ENCODE results near the gene UBASH3A. TPM values are rescaled to one million over a fixed set of nuclear protein-coding genes. Genes with fewer than 3 reads are reported as not detected.

The UBASH3A gene
- total RNA-seq, 1 donor from 2014 or later: not detected

DNA sequence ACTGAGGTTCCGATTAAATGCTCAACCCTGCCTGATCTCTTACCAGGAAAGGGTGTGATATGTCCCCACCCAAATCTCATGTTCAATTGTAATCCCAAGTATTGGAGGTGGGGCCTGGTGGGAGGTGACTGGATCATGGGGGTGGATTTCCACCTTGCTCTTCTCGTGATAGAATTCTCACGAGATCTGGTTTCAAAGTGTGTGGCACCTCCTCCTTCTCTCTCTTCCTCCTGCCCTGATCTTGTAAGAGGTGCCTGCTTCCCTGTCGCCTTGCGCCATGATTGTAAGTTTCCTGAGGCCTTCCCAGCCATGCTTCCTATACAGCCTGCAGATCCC, 57.5 kb downstream of the UBASH3A start:
- no peaks in the 10 kb centered on the region for H3K4me1 ChIP-seq
- peaks cover 2% of the 10 kb centered on the region for H3K27me3 ChIP-seq (ENCODE audit: low read depth)
- no peaks in the 10 kb centered on the region for H3K36me3 ChIP-seq
- H3K9me3 ChIP-seq (replicated peaks): no peaks in the 10 kb centered on the region
- intact Hi-C loops (cut with micrococcal nuclease): no loop called here
- no peak overlapping the region for H3K27ac ChIP-seq (replicated peaks)
- TF ChIP-seq, protein P1, sequence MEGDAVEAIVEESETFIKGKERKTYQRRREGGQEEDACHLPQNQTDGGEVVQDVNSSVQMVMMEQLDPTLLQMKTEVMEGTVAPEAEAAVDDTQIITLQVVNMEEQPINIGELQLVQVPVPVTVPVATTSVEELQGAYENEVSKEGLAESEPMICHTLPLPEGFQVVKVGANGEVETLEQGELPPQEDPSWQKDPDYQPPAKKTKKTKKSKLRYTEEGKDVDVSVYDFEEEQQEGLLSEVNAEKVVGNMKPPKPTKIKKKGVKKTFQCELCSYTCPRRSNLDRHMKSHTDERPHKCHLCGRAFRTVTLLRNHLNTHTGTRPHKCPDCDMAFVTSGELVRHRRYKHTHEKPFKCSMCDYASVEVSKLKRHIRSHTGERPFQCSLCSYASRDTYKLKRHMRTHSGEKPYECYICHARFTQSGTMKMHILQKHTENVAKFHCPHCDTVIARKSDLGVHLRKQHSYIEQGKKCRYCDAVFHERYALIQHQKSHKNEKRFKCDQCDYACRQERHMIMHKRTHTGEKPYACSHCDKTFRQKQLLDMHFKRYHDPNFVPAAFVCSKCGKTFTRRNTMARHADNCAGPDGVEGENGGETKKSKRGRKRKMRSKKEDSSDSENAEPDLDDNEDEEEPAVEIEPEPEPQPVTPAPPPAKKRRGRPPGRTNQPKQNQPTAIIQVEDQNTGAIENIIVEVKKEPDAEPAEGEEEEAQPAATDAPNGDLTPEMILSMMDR (IDR thresholded peaks at IDR 0.05; ENCODE audit: borderline replicate concordance): no peak
- H3K4me3 ChIP-seq: no peak overlapping the region
- DNase-seq: no peak

DNA sequence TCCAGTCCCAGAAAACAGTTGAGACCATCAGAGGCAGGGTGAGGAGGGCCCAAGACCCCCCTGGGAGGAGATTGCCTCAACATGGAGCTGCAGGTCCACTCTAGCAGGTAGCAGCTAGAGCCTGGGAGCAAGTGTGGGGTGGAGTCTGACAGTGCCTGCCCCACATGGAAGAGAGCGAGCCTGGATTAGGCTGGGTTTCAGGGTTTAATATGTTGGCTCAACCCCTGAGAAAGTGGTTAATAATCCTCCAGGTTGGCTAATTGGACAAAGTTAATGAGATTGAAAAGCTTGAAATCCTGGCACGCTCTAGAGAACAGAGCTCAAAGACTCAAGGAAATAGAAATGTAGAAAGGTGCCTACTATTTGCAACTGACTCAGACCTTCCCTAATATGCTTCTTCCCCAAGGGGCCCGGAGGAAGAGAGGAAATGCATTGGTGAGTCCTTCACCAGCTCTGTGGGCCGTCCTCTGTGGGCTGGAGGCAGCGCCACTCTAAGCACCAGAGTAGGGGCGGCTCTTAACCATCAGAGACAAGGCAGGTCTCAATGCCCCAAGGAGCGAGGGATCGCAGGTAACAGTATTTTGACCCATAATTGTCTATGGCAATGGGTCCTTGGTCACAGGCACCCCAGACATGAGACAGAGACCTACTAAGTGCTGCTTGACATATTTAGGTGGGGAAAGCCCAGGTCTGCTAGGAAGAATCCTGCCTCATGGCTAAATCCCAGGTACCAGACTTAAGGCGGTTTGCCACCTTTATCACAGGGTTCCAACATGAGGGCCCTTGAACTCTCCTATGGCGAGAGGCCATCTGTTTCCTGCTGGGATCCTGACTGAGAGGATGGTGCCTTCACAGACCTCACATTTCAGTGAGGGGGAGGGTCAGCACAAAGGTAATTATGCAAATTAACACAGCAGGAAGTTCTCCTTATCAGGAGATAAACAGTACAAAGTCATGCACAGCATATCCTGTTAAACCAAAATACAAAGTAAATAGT, 58.5 kb downstream of the UBASH3A start:
- intact Hi-C loops (cut with micrococcal nuclease): no loop called here
- Histone ChIP-seq H3K4me1 (peaks cover 2% of the 10 kb centered on the region), H3K27ac (replicated peaks) (no peak overlapping the region), H3K9me3 (replicated peaks) (no peaks in the 10 kb centered on the region), H3K36me3 (no peaks in the 10 kb centered on the region), H3K27me3 (ENCODE audit: low read depth) (peaks cover 4% of the 10 kb centered on the region), H3K4me3 (no peak overlapping the region)
- DNase-seq: no peak
- TF ChIP-seq, protein P1 (IDR thresholded peaks at IDR 0.05; ENCODE audit: borderline replicate concordance): no peak

DNA sequence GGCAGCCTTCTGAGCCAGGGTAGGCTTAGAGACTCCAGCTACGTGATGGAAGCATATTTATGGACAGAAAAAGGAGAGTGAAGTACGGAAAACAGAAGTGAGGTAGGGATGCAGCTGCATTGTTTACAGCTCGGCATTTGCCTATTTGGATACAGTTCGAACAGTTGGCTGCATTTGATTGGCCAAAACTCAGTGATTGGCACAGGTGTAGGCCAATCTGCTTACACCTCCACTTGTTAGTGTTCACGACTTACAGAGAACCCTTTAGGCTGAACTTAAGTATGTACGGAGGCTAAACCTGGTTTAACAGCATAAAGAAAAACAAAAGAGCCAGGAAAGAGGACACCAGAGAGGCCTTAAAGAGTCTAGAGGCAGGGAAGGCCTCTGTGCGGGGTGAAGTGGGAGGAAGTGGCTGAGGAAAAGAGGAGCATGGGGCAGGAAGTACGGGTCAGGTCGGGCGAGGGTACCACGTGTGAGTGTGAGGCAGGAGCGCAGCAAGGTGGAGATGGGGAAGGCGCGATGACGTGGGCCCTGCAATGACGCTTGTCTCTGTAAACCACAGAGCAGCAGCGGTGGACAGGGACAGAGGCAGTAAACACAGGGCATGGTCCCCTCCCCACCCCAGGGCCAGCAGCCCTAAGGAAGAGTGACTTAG, 60.3 kb downstream of the UBASH3A start:
- Histone ChIP-seq H3K9me3 (replicated peaks) (no peaks in the 10 kb centered on the region), H3K27ac (replicated peaks) (no peak overlapping the region), H3K4me1 (peaks cover 7% of the 10 kb centered on the region), H3K36me3 (no peaks in the 10 kb centered on the region), H3K4me3 (no peak overlapping the region), H3K27me3 (ENCODE audit: low read depth) (peaks cover 5% of the 10 kb centered on the region)
- TF ChIP-seq, protein P1 (IDR thresholded peaks at IDR 0.05; ENCODE audit: borderline replicate concordance): no peak
- intact Hi-C loops (cut with micrococcal nuclease): no loop called here
- no peak for DNase-seq

DNA sequence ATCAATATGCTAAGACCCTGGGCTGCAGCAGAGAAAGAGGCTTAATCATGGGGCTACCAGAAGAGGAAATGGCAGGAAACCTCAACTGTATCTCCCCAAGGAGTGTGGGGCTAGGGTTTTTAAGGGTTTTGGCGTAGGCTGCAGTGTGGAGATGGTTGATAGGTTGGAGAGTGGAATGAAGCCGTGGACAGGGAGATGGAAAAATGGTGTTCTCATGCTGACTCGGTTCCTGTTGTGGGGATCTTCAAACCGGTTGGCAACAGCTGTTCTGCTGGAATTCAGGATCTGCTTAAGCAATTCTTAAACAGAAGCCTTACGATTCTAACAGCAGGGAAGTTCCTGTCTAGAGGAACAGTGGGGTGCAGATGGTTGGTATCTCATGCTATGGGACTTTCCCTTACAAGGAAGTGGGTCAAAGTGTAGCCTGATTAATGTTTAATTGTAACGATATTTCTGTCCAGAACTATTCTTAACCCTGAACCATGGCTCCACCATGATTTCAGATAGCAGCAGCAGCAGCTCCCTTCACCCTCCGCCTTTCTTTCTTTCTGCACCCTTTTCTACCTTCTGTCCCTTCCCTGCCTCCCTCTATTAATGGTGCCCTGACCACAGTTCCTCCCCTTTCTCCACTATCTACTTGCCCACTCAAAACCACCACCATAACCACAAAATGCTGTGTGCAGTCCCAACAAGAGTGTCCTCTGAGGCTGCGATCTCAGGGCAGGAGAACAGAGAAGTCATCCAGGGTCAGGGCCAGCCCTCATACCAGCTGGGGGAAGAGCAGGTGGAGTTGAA, 61.5 kb downstream of the UBASH3A start:
- H3K27ac ChIP-seq (replicated peaks): no peak overlapping the region
- no peaks in the 10 kb centered on the region for H3K9me3 ChIP-seq (replicated peaks)
- peaks cover 7% of the 10 kb centered on the region for H3K4me1 ChIP-seq
- peaks cover 5% of the 10 kb centered on the region for H3K27me3 ChIP-seq (ENCODE audit: low read depth)
- no peaks in the 10 kb centered on the region for H3K36me3 ChIP-seq
- DNase-seq: no peak
- TF ChIP-seq, protein P1 (IDR thresholded peaks at IDR 0.05; ENCODE audit: borderline replicate concordance): no peak
- H3K4me3 ChIP-seq: no peak overlapping the region
- intact Hi-C loops (cut with micrococcal nuclease): no loop called here

DNA sequence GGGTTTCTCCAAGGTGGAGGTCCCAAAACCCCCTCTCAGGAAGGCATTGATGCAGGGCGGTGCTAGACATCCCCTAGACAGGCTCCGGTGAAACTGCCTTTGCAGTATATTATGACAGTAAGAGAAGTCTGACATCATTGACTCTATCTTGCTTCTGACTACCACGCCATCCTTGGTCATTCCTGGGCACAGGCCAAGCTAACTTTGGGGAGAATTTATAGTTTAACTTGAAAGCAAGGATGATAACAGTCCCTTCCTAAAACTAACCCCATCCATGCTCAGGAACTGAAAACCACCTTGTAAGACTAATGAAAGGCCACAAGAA, 62.1 kb downstream of the UBASH3A start:
- DNase-seq: no peak
- TF ChIP-seq, protein P1 (IDR thresholded peaks at IDR 0.05; ENCODE audit: borderline replicate concordance): no peak
- H3K4me1 ChIP-seq: peaks cover 7% of the 10 kb centered on the region
- intact Hi-C loops (cut with micrococcal nuclease): no loop called here
- H3K36me3 ChIP-seq: no peaks in the 10 kb centered on the region
- H3K27ac ChIP-seq (replicated peaks): no peak overlapping the region
- peaks cover 5% of the 10 kb centered on the region for H3K27me3 ChIP-seq (ENCODE audit: low read depth)
- no peak overlapping the region for H3K4me3 ChIP-seq
- no peaks in the 10 kb centered on the region for H3K9me3 ChIP-seq (replicated peaks)

All from left ventricle myocardium inferior (tissue), 1 donor.